GM12878 (cell line): ENCODE data around the gene PKHD1. TPM values are rescaled to one million over a fixed set of nuclear protein-coding genes. Genes with fewer than 3 reads are reported as not detected.

Experiments used
- ATAC-seq: fragments of 200-7000 bp; cut with Tn5 transposase; 3 replicates; pipeline ENCODE4 v1.9.1; 2020; ENCODE audit warnings: mild to moderate bottlenecking, moderate library complexity
- BruUV-seq: library from RNA; stranded (reverse); fragments of 400-500 nt; replicated peaks from 2 replicates; lab custom pipeline; 2021; lab: Mats Ljungman, UMichigan
- CTCF ChIA-PET: fragments of 300-600 bp; sonication (Branson Sonifier 250); formaldehyde crosslinking; extraction: SDS; loops from one replicate; lab custom pipeline; 2021; ENCODE audit warnings: inconsistent platforms; lab: Yijun Ruan, JAX
- POLR2A ChIA-PET: fragments of 350-600 bp; formaldehyde crosslinking; extraction: SDS; loops from one replicate; lab custom pipeline; 2021; ENCODE audit warnings: inconsistent platforms; lab: Charles Lee
- RAD21 ChIA-PET: fragments of 300-600 bp; sonication (Branson Sonifier 250); formaldehyde crosslinking; loops from one replicate; lab custom pipeline; 2023; ENCODE audit warnings: antibody characterized with exemption; ENCODE audit not compliant: unreplicated experiment; lab: Charles Lee
- SMC1A ChIA-PET: fragments of 300-600 bp; sonication (Branson Sonifier 250); formaldehyde crosslinking; loops from one replicate; lab custom pipeline; 2023; ENCODE audit not compliant: unreplicated experiment, uncharacterized antibody; lab: Charles Lee
- DNase-seq: peaks from one replicate; pipeline ENCODE4 v3.0.0-alpha.2; 2011; ENCODE audit warnings: low read depth, low spot score
- FAIRE-seq: peaks from 3 replicates; lab custom pipeline; 2011; peaks lifted over from hg19 to GRCh38; lab: Jason Lieb, UNC
- H2AFZ ChIP-seq: 2 replicates; pipeline ENCODE4 v1.6.0; 2011; ENCODE audit warnings: low read depth, low read length, control low read depth; ENCODE audit not compliant: control insufficient read depth
- H3K27ac ChIP-seq: 2 replicates; pipeline ENCODE4 v1.5.1; 2011; ENCODE audit warnings: control low read depth; ENCODE audit not compliant: control insufficient read depth, insufficient read depth
- H3K27me3 ChIP-seq, 2 experiments: replicated peaks in 1 of 2; 2 replicates each; pipeline versions ENCODE4 v1.6.0 to v1.6.1; 2011; ENCODE audit warnings: low read length in 1 of 2; ENCODE audit not compliant: control insufficient read depth in 2 of 2, insufficient read depth in 2 of 2
- H3K36me3 ChIP-seq, 2 experiments: 2 replicates each; pipeline ENCODE4 v1.5.1; 2011; ENCODE audit warnings: low read length in 1 of 2; ENCODE audit not compliant: control insufficient read depth in 2 of 2, insufficient read depth in 2 of 2
- H3K4me1 ChIP-seq: 2 replicates; pipeline ENCODE4 v1.6.1; 2011; ENCODE audit warnings: mild to moderate bottlenecking, low read length, moderate library complexity, mixed read lengths; ENCODE audit not compliant: control insufficient read depth, insufficient read depth
- H3K4me2 ChIP-seq: 2 replicates; pipeline ENCODE4 v1.6.0; 2011; ENCODE audit warnings: control low read depth; ENCODE audit not compliant: control insufficient read depth, insufficient read depth
- H3K4me3 ChIP-seq: fragments of 200-600 bp; sonication (generic); 2 replicates; pipeline ENCODE4 v1.5.1; 2016
- H3K79me2 ChIP-seq: 2 replicates; pipeline ENCODE4 v1.6.0; 2011; ENCODE audit warnings: low read length; ENCODE audit not compliant: control insufficient read depth, insufficient read depth
- H3K9ac ChIP-seq: 2 replicates; pipeline ENCODE4 v1.8.0; 2011; ENCODE audit warnings: low read length, control low read depth, mixed read lengths; ENCODE audit not compliant: control insufficient read depth, insufficient read depth
- H3K9me3 ChIP-seq: replicated peaks from 3 replicates; pipeline ENCODE4 v1.5.1; 2011; ENCODE audit warnings: mild to moderate bottlenecking, low read length; ENCODE audit not compliant: control insufficient read depth, insufficient read depth
- H4K20me1 ChIP-seq: 2 replicates; pipeline ENCODE4 v1.6.0; 2011; ENCODE audit not compliant: control insufficient read depth, insufficient read depth
- ATF2 ChIP-seq: IDR thresholded peaks from 2 replicates; pipeline ENCODE4 v1.6.1; 2012; ENCODE audit warnings: low read length, inconsistent platforms
- FOXM1 ChIP-seq: IDR thresholded peaks from 2 replicates; pipeline ENCODE4 v1.6.1; 2012; ENCODE audit warnings: low read depth, mild to moderate bottlenecking, inconsistent platforms, low read length, moderate library complexity
- IKZF2 ChIP-seq, 2 experiments: fragments of 450-650 bp; IDR thresholded peaks; 2 replicates each; pipeline ENCODE4 v1.6.1; 2017; ENCODE audit warnings: mild to moderate bottlenecking in 2 of 2, moderate library complexity in 2 of 2
- MYC ChIP-seq: IDR thresholded peaks from 2 replicates; pipeline ENCODE4 v1.6.1; 2011; ENCODE audit warnings: mild to moderate bottlenecking, low read length, moderate library complexity, inconsistent platforms; ENCODE audit not compliant: insufficient read depth, insufficient replicate concordance, insufficient read length, severe bottlenecking
- PAX5 ChIP-seq: IDR thresholded peaks from 2 replicates; pipeline ENCODE4 v1.6.1; 2011; ENCODE audit warnings: low read depth, low read length, borderline replicate concordance
- RUNX3 ChIP-seq: IDR thresholded peaks from 2 replicates; pipeline ENCODE4 v1.6.1; 2012; ENCODE audit warnings: low read length, inconsistent platforms
- SIN3A ChIP-seq: IDR thresholded peaks from 2 replicates; pipeline ENCODE4 v1.6.1; 2012; ENCODE audit warnings: low read depth, low read length, improper control_type of control experiment
- SIX5 ChIP-seq: IDR thresholded peaks from 2 replicates; pipeline ENCODE4 v1.6.1; 2011; ENCODE audit warnings: mild to moderate bottlenecking, low read depth, low read length, moderate library complexity; ENCODE audit not compliant: severe bottlenecking
- YY1 ChIP-seq: IDR thresholded peaks from 2 replicates; pipeline ENCODE4 v1.6.1; 2011; ENCODE audit warnings: low read depth, mild to moderate bottlenecking, low read length
- ZBTB40 ChIP-seq: fragments of 450-650 bp; IDR thresholded peaks from 2 replicates; pipeline ENCODE4 v1.6.1; 2016; ENCODE audit warnings: mild to moderate bottlenecking, moderate library complexity, borderline replicate concordance
- WGBS: methylation state at CpG from one replicate; pipeline ENCODE4 v1.1.6; 2016; ENCODE audit warnings: low lambda C conversion rate; ENCODE audit not compliant: insufficient replicate concordance, insufficient coverage; ENCODE audit errors: missing lambda C conversion rate; 5-methylcytosine and 5-hydroxymethylcytosine counted together
- in situ Hi-C: fragments of 300-500 bp; cut with MboI; formaldehyde crosslinking; loops from 9 replicates; pipeline ENCODE4 v1.14.3; 2018; ENCODE audit warnings: mixed read lengths
- intact Hi-C: fragments of 100-400 bp; cut with micrococcal nuclease; formaldehyde crosslinking; loops from one replicate; pipeline ENCODE4 v1.14.2; 2022; ENCODE audit not compliant: unreplicated experiment
- polyA plus RNA-seq, 11 experiments: library from polyadenylated mRNA; depleted of rRNA in 4 of 11; unstranded in 6 of 11; stranded (reverse) in 5 of 11; fragments of >200 nt; fragmentation: Nextera tagmentation in 4 of 11; fragmentation: Illumina TruSeq in 1 of 11; extraction: Ambion mirVana in 4 of 11; extraction: Trizol in 1 of 11; gene quantifications; 1 replicate in 1 of 11; 2 replicates in 10 of 11; pipeline versions ENCODE4 v1.2.1 to v1.2.3, GENCODE V29; 2011 to 2016; ENCODE audit warnings: inconsistent platforms in 2 of 11, missing spikeins in 2 of 11, low read depth in 1 of 11
- total RNA-seq, 4 experiments: library from RNA; depleted of rRNA in 3 of 4; stranded (reverse); fragments of >200 nt in 3 of 4; fragmentation: Illumina TruSeq in 1 of 4; extraction: Trizol in 1 of 4; gene quantifications; 2 replicates each; pipeline versions ENCODE4 v1.2.1 to v1.2.3, GENCODE V29; 2013 to 2021
- TF ChIP-seq, protein P1 (sequence below): fragments of 450-650 bp; IDR thresholded peaks from 2 replicates; pipeline ENCODE4 v1.6.1; 2014; ENCODE audit warnings: mild to moderate bottlenecking
- TF ChIP-seq, protein P2 (sequence below): fragments of 450-650 bp; IDR thresholded peaks from 2 replicates; pipeline ENCODE4 v1.6.1; 2017; ENCODE audit warnings: mild to moderate bottlenecking, low read depth, inconsistent platforms; ENCODE audit not compliant: poor library complexity, severe bottlenecking

The PKHD1 gene
- total and polyA plus RNA-seq, 10 of the 15 experiments (the other 5 are each of a cell fraction or from before 2014, with no cell fraction given) = under 0.01 to 0.90 (median 0.02) TPM; not detected in 1

- ATAC-seq = peak; percentile 17
- no peaks in the 10 kb centered on the region for H4K20me1 ChIP-seq
- H3K9me3 ChIP-seq = no peaks in the 10 kb centered on the region
- no peak overlapping the region for H2AFZ ChIP-seq
- RAD21 ChIA-PET = interaction anchor here (1.1 to 2.1 kb wide), 5 partner anchors 21 to 37 kb away, joined by 3 to 5 read pairs (median 4); no protein-coding TSS in a partner anchor
- H3K4me1 ChIP-seq = peaks cover 18% of the 10 kb centered on the region
- no TSS peak for BruUV-seq
- no peak for DNase-seq
- no peak overlapping the region for H3K4me2 ChIP-seq
- intact Hi-C loops (no loop called here), in situ Hi-C loops (no loop called here)
- no peak overlapping the region for H3K9ac ChIP-seq
- FAIRE-seq = no peak
- CTCF ChIA-PET = interaction anchor here (0.9 to 3.5 kb wide), 3 partner anchors 26 to 30 kb away, joined by 3 to 16 read pairs (median 4); no protein-coding TSS in a partner anchor
- POLR2A ChIA-PET = interaction anchor here (1.4 kb wide), 1 partner anchor 22 kb away, joined by 3 read pairs; no protein-coding TSS in a partner anchor
- H3K4me3 ChIP-seq = no peak overlapping the region
- no peak overlapping the region for H3K27ac ChIP-seq
- H3K36me3 ChIP-seq = no peaks in the 10 kb centered on the region
- no peaks in the 10 kb centered on the region for H3K79me2 ChIP-seq
- SMC1A ChIA-PET = interaction anchor here (0.8 to 3.1 kb wide), 11 partner anchors 29 to 553 kb away, joined by 3 to 18 read pairs (median 4); no protein-coding TSS in a partner anchor
- 67% methylated on average over 5 of the region's 5 CpGs for WGBS
- no peaks in the 10 kb centered on the region for H3K27me3 ChIP-seq
- TF ChIP-seq YY1 (0 out of 2 replicates have a peak, but pooled peaks have one; percentile 16), SIX5 (no peak), FOXM1 (0 out of 2 replicates have a peak, but pooled peaks have one; percentile 29), MYC (no peak), SIN3A (no peak), RUNX3 (peak; percentile 10; the same call in 1 of the 2 replicates), ATF2 (peak; percentile 39; the same call in 1 of the 2 replicates), PAX5 (no peak), IKZF2 (IDR thresholded peaks at IDR 0.05) (peak in 1 of 2 experiments; percentile 12; a peak in 1 of 4 replicates), ZBTB40 (no peak)
- TF ChIP-seq, protein P1, sequence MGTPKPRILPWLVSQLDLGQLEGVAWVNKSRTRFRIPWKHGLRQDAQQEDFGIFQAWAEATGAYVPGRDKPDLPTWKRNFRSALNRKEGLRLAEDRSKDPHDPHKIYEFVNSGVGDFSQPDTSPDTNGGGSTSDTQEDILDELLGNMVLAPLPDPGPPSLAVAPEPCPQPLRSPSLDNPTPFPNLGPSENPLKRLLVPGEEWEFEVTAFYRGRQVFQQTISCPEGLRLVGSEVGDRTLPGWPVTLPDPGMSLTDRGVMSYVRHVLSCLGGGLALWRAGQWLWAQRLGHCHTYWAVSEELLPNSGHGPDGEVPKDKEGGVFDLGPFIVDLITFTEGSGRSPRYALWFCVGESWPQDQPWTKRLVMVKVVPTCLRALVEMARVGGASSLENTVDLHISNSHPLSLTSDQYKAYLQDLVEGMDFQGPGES = no peak
- TF ChIP-seq, protein P2, sequence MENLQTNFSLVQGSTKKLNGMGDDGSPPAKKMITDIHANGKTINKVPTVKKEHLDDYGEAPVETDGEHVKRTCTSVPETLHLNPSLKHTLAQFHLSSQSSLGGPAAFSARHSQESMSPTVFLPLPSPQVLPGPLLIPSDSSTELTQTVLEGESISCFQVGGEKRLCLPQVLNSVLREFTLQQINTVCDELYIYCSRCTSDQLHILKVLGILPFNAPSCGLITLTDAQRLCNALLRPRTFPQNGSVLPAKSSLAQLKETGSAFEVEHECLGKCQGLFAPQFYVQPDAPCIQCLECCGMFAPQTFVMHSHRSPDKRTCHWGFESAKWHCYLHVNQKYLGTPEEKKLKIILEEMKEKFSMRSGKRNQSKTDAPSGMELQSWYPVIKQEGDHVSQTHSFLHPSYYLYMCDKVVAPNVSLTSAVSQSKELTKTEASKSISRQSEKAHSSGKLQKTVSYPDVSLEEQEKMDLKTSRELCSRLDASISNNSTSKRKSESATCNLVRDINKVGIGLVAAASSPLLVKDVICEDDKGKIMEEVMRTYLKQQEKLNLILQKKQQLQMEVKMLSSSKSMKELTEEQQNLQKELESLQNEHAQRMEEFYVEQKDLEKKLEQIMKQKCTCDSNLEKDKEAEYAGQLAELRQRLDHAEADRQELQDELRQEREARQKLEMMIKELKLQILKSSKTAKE = no peak
Measured at GRCh38 chr6:51929934-51930574, 157.4 kb downstream of the PKHD1 start.
